NCI-H2107 treated with DMSO at 0.1 percent for 48 hours (cell line): ENCODE measurements around the gene NECAP2.
"Not testable (repeated sequence)": the region's sequence is repeated elsewhere in the genome, so short reads cannot be mapped to it uniquely, and the experiment has no call there.

ENCODE experiments used
- DNase-seq: peaks from one replicate; lab custom pipeline; 2025; ENCODE audit not compliant: unreplicated experiment; lab: John Stamatoyannopoulos, UW

NECAP2 gene

DNA sequence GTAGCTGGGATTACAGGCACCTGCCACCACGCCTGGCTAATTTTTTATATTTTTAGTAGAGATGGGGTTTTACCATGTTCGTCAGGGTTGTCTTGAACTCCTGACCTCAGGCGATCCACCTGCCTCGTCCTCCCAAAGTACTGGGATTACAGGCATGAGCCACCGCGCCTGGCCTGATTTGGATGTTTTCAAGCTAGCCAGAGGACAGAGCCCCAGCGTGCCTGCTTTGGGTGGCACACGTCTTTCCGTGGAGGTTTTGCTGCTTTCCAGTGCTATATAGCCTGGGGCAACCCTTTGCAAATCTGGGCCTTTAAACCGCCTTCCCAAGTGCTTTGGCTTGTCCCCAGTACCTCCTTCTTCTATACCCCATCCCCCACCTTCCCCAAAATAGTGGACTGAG lies 15.6 kb downstream of the NECAP2 start:
- not testable (repeated sequence) for DNase-seq

DNA sequence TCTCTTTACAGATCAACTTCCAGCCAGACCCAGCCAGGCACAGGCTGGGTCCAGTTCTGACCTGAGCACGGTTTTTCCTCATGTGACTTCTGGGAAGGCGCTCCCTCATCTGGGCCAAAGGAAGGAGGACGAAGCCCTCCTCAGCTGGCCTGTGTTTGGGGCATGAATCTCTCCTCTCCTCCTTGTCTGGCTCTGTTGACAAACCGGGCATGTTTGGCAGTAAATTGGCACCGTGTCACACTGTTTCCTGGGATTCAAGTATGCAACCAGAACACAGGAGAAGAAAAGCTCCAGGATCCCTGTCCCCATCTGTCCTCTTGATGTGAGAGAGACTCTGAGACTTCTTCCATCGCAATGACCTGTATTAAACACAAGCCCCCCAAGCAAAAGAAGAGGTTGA lies 18.3 kb downstream of the NECAP2 start:
- DNase-seq = no peak

DNA sequence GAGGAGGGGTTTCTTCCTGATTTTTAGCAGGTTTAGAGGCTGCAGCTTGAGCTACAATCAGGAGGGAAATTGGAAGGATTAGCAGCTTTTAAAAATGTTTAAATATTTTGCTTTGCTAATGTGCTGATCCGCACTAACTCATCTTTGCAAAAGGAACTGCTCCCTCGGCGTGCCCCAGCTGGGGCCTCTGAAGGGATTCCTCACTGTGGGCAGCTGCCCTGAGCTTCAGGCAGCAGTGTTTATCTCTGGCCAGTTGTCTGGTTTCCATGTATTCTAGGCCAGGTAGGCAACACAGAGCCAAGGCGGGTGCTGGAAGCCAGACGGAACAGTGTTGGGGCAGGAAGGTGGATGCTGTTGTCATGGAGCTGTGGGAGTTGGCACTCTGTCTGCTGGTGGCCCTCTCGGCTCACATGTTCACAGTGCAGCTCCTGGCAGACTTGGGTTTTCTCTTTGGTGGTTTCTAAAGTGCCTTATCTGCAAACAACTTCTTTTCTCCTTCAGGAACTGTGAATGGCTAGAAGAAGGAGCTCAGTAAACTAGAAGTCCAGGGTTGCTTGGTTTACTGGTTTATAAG lies 18.9 kb downstream of the NECAP2 start:
- no peak for DNase-seq

DNA sequence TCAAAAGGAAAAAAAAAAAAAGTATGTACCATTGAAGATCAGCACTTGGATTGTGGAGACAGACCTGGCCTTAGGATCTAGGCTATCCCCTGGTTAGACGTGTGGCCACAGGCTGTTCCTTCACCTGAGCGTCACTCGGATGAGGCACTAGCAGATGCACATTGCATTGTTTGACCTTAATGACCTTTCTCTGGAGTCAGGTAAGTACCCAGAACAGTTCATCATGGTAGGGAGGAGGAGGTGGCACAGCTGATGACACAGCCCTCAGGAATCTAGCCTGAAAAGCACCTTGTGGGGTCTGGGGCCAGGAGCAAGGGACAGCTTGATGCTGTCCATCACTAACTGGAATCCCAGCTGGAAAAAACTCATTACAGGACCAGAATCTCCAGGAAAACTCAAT lies 21.2 kb downstream of the NECAP2 start:
- DNase-seq = no peak

DNA sequence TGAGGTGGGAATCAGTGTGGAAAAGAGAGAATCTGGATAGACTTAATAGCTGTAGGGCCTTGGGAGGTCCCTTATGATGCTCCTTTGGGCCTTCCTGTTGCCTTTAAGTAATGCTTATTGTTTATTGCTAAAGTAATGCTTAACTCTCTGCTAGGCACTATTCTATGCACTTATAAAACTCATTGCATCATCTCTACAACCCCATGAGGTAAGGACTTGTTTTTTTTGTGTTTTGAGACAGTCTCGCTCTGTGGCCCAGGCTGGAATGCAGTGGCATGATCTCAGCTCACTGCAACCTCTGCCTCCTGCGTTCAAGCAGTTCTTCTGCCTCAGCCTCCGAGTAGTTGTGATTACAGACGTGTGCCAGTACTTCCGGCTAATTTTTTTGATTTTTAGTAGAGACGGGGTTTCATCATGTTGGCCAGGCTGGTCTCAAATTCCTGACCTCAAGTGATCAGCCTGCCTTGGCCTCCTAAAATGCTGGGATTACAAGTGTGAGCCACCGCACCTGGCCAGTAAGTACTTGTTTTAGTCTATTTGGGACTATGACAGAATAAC lies 22.3 kb downstream of the NECAP2 start:
- DNase-seq = no peak

DNA sequence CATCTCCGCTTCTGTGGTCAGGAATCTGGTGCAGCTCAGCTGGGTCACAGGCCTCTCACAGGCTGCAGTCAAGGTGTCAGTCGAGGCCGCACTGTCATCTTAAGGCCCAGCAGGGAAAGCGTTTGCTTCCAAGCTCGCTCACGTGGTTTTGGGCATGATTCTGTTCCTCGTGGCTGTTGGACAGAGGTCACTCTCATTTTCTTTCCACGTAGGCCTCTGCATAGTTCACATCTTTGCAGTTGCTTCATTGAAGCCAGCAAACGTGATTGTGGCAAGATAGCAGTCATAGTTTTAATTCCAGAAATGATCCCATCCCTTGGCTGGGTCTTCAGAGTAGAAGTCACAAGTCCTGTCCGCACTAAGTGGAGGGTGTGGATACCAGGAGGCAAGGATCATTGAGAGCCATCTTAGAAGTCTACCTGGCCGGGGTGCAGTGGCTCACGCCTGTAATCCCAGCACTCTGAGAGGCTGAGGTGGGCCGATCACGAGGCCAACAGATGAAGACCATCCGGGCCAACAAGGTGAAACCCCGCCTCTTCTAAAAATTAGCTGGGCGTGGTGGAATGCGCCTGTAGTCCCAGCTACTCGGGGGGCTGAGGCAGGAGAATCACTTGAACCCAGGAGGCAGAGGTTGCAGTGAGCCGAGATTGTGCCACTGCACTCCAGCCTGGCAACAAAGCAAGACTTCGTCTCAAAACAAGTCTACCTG lies 24.5 kb downstream of the NECAP2 start:
- no peak for DNase-seq

DNA sequence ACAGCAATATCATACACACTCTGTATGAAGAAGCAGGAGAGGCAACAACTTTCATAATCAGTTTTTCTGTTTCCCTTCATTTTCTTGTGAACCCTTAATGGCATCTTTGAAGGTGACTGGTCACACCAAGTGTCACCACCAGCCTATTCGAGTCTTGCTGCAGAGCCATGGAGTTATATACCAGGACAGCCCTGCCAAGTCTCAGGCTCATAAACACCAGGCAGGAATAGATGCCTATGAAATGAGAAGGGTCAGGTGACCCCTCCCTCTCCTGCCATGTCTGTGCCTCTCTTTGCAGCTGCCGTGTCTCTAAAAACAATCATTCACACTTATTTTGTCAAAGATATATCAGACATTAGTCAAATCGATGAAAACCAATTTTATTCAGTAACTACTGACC lies 28.0 kb downstream of the NECAP2 start:
- DNase-seq = no peak

DNA sequence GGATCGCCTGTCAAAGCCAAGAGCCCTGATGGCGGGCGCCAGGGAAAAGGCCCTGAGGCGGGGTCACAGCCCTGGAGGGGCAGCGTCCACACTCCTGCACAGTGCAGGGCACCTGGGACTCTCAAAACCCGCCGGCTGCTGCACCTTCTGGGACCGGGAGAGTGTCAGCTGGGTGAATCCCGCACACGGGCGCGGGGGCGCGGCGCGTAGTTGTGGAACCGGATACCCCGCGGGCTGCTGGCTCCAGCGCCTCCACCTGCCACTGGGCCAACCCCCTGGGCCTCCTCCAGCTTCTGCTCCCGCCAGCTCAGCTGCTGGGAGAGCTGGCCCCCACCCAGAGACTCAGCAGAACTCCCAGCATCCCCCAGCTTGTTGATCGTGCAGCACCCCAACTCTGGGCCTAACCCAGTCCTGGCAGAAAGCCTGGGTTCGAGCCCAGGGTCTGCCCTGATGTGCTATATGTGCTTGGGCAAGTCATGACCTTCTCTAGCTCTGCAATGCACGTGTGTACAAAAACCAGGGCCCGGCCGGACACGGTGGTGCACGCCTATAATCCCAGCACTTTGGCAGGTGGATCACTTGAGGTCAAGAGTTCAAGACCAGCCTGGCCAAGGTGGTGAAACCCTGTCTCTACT lies 33.8 kb downstream of the NECAP2 start:
- DNase-seq = no peak

DNA sequence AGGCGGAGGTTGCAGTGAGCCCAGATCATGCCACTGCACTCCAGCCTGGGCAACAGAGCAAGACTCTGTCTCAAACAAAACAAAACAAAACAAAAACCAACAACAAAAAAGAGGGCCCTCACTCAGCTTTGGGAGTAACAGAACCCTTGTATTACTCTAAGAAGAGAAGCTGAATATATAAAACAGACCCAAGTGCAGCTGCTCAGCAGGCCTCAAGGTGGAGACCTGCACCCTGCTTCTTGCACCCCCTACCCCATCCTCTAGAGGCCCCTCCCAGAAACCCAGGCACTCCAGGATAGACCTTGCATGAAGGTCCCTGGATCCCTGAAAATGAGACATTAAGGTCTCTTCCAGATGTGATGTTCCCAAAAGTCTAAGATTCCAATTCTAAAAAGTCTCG lies 34.4 kb downstream of the NECAP2 start:
- DNase-seq = not testable (repeated sequence)

DNA sequence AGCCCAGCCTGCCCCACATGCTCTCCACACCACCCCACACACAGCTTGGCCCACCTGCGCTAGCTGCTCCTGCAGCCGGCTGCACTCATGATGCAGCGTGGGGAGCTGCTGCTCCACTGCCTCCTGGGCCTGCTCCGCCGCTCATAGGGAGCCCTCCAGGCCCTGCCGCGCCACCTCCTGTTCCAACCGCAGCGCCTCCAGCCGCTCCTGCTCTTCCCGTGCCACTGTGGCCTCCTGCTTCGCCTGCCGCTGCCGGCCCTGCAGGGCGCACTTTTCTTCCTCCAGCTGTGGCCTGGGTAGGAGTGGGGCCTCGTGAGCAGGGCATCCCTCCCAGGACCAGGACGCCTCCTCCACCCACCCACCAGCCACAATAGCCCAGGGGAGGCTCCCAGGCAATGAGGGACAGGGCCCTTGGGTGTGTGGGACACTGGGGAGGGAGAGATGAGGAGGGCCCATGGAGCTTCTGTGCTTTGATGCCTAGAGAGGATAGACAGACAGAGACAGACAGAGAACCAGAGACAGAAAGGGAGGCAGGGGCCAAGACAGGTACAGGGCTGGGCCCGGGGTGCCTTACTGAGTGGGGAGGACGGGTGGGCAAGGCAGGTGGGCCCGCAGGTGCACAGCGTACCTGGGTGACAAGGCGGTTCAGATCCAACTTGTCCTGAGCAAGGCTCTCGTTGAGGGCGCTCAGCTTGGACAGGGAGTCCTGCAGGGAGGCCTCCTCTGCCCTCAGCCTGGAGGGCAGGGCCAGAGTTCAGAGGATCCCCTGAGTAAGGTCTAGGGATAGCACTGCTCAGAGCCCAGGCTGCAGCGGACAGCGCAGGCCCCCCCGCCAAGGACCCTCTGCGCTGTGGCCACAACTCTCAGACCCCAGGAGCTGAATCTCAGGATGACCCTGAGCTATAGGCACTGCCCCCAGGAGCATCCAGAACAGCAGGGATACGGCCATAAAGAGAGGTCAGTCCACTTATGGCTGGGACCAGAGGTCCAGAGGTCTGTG lies 35.5 kb downstream of the NECAP2 start:
- DNase-seq = not testable (repeated sequence)

DNA sequence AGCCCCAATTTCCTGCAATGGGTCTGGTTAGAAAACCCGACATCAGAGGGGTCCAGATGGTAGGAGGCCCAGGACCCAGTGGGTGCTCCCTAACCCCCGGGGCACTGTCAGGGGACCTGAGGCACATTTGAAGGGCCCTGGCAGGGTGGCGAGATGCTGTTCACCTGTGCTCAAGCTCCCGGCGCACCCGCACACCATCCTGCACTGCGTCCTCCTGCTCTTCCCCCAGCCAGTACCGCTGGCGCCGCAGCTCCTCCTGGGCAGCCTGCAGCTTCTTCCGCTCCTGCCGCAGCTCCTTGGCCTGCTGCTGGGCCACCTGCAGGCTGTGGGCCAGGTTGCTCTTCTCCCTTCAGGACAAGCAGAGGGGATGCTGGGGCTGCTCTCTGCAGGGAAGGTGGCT lies 37.6 kb downstream of the NECAP2 start:
- DNase-seq = no peak

DNA sequence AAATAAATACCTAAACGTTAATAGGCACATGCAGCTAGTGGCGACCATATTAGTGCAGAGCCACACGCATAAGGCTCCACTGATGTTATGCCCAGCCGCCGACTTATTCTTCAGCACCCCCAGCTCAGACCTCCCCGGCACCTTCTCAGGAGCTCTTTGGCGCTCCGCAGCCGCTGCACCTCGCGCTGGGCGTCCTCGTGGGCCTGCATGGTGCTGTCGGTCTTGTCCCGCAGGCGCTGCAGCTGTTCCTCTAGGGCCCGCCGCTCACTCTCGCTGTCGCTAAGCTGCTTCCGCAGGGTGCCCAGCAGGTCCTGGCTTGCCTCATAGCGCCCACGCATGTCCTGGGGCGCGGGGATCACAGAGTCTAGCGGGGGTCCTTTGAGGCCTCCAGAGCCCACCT lies 42.6 kb downstream of the NECAP2 start:
- DNase-seq = not testable (repeated sequence)

DNA sequence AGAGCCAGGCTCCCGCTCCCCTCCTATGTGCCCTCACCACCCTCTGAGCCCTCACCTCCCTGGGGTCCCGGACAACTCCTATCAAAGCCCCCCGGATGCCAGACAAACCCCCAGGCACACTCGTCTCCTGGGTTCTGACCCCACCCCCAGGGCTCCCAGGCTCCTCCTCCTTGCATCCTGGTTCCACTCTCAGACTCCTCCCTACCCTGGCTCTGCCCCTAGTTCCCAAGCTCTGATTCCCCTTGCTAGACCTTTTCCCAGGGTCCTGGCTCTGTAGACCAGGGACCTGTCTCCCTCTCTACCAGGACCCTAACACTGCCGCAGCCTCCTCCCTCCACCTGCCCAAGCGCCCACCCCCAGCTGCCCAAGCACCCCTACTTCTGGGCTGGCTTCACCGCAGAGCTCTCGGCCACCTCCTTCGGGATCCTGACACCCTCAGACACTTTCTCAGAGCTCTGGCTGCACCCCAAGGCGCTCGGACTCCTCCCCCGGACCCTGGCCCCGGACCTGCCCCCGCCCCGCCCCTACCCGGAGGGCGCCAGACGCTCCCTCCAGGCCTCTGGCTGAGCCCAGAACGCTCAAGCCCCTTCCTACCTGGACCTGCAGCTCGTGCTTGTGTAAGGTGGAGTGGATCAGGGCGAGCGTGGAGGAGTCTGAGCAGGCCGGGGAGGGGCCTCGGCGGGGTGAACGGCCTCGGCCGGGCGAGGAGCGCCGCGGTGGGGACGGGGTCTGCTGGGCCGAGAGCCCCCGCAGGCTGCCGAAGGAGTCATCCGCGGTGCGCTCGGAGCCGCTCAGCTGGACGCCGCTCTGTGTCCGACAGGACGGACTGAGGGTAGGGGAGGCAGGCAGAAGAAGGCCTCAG lies 43.3 kb downstream of the NECAP2 start:
- not testable (repeated sequence) for DNase-seq

DNA sequence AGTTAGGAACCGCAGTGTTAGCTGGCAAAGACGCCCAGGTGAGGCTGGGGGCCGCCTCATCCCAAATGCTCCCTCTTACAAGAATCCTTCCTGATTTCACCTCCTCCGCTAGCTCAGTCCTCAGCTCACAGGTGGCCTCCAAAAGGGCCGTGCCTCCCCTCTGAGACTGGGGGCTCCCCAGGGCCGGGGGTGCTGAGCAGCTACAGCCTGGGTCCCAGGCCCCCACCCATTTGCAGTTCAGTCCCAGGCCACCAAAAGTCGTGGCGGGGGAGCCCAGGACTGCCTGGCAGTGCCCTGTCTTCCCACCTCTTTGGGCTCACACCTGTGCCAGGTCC lies 43.9 kb downstream of the NECAP2 start:
- no peak for DNase-seq

DNA sequence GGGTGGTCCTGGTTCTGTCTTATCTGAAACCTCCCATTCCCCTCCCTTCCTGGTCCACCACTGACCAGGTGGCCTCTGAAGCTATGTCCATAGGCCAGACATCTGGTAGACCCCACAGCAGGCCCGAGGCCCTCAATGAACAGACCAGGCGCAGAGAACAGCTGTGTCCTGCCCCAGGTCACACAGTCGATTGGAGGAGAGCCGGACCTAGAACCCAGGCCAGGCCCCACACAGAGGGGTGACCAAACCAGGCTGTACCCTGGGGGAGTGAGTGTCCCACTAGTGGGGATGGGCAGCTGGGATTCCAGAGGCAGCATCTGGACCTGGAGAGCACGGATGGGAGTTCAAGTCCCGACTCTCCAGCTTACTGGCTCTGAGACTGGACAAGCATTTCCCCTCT lies 44.4 kb downstream of the NECAP2 start:
- no peak for DNase-seq

DNA sequence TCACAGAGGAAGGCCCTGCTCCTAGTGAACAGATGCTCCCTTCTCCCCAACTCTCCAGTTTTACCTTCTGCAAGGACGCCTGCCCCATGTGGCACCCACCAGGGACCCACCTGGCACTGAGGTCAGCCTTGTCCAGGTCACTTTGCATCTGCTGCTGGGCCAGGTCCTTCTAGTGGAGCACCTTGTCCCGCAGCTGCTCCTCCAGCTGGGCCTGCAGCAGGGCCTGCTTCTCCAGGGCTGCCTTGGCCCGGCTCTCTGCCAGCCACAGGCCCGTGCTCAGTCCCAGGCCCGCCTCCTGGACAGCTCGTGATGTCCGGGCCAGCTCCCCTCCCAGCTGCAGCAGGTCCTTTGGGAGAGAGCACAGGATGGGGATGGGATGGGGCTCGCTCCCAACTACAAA lies 45.8 kb downstream of the NECAP2 start:
- DNase-seq = not testable (repeated sequence)

DNA sequence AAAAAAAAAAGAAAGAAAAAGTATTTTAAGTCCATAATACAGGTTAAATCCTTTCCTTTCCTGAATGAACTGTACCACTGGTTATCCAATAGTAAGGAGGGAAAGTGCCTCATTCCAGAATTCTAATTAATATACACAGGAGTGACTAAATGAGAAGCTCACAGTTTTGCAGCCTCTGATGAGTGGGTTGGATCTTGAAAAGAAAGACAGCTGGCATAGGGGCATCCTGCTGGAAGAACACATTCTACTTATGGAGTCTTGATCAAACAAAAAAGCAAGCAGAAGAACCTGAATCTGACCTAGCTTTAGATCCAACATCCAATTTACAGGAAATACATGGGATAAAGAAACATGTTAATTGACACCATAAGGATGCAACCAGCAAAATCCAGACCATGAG lies 46.5 kb downstream of the NECAP2 start:
- DNase-seq = not testable (repeated sequence)

DNA sequence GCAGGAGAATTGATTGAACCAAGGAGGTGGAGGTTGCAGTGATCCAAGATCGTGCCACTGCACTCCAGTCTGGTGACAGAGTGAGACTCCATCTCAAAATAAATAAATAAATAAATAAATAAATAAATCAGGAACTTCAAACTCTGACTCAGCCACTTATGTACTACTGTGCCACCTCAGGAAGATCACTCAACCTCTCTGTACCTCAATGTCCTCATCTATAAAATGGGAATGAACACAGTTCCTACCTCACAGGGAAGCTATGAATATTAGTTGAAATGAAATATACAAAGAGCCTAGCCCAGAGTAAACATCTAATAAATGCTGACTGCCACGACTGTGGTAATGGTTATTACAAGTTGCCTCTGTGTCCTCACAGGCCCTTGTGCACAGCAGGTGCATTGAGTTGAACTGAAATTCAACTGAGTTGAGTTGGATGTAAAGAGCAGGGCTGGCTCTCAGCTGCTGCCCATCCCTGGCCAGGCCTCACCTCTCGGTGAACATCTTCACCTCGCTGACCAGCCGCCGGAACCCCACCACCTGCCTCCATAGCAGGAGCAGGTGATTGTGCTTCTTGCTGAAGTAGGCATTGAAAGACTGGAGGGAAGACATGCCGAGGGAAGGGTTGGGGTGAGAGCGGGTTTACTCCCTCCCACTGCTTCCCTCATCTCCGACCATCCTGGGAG lies 48.8 kb downstream of the NECAP2 start:
- DNase-seq = not testable (repeated sequence)

DNA sequence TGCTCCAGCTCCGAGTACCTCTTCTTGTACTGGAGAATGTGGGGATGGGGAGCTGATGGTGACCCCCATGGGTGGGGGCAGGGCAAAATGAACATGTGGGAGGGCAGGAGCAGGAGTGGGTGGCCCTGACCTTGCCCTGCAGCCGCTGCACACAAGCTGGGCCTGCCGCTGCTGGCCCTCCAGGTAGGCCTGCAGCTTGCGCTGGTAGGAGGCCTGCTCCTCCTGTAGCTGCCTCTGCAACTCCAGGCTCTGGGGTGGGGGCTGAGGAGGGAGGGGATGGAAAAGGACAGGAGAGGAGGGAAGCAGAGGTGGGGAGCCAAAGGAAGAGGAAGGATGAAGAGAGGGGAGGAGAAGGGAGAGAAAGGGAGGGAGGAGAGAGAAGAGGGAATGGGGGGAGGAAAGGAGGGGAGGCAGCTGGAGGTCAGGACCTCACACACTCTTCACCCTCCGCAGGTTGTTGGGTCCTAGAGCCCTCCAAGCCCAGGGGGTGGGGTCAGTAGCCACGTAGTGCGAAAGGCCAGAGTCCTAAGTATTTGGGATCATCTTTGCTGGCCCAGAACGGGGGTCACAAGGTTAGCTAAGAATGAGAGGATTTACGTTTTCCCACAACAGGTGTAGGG lies 50.6 kb downstream of the NECAP2 start:
- DNase-seq = no peak
